Parathyroid adenoma (tissue), 2 donors: ENCODE results near the gene ANKRD23.

ENCODE experiments used
- H2AFZ ChIP-seq: fragments of 300-600 bp; sonication (generic); one replicate; pipeline ENCODE4 v1.7.0; 2017; ENCODE audit warnings: antibody characterized with exemption, mild to moderate bottlenecking
- H3K27ac ChIP-seq: fragments of 300-600 bp; sonication (generic); one replicate; pipeline ENCODE4 v1.7.0; 2017
- H3K27me3 ChIP-seq: fragments of 300-600 bp; sonication (generic); one replicate; pipeline ENCODE4 v1.7.0; 2017; ENCODE audit warnings: low read length; ENCODE audit not compliant: control insufficient read depth, insufficient read depth
- H3K36me3 ChIP-seq: fragments of 300-600 bp; sonication (generic); one replicate; pipeline ENCODE4 v1.7.0; 2017; ENCODE audit warnings: low read length; ENCODE audit not compliant: control insufficient read depth, insufficient read depth
- H3K4me1 ChIP-seq: fragments of 300-600 bp; sonication (generic); one replicate; pipeline ENCODE4 v1.7.0; 2017; ENCODE audit warnings: control low read depth
- H3K4me2 ChIP-seq: fragments of 300-600 bp; sonication (generic); one replicate; pipeline ENCODE4 v1.7.0; 2017; ENCODE audit warnings: low read length
- H3K4me3 ChIP-seq: fragments of 300-600 bp; sonication (generic); one replicate; pipeline ENCODE4 v1.7.0; 2017; ENCODE audit warnings: low read depth, low read length
- H3K79me2 ChIP-seq: fragments of 300-600 bp; sonication (generic); one replicate; pipeline ENCODE4 v1.7.0; 2017; ENCODE audit warnings: control low read depth
- H3K9ac ChIP-seq: fragments of 300-600 bp; sonication (generic); one replicate; pipeline ENCODE4 v1.7.0; 2017; ENCODE audit warnings: mild to moderate bottlenecking
- H3K9me3 ChIP-seq: fragments of 300-600 bp; sonication (generic); one replicate; pipeline ENCODE4 v1.7.0; 2017; ENCODE audit warnings: low read length; ENCODE audit not compliant: control insufficient read depth
- TF ChIP-seq, protein P1 (sequence below): fragments of 300-600 bp; sonication (generic); IDR thresholded peaks from one replicate; pipeline ENCODE4 v1.7.0; 2017; ENCODE audit warnings: antibody characterized with exemption, mild to moderate bottlenecking
- donor health status: primary hyperparathyroidism.

ANKRD23 gene

DNA sequence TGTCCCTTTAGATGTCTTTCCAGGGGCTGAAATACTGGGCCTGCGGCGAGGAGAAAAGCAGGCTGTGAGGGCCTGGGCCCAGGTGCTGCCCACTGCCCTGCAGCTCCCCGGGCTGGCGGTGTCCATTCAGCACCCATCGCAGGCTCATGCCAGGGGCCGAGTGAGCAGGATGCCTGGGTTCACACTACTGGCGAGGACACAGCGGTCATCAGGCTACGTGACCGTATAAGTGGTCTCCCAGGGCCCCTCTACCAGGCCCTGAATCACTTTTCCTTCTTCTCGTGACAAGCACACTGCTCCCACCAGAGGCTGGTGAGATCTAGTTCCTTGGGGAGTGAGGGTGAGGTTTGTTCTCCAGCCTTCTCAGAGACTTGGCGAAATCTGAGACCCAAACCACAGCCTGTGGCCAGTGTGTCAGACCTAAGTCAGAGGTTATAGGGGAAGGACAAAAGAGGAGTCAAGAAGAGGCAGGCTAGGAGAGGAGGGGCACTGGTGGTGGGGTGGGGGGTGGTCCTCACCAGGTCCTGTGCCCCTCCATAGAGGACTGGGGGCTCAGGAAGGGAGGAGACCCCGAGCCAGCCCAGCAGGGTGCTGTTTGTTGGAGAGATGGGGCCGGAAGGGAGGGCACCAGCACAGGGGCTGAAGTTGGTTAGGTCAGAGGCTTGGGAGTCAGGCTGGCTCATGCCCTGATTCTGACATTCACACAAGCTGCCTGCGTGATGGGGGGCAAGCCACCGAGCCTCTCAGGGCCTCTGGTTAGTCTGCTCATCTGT, 32.6 kb upstream of the ANKRD23 start:
- Histone ChIP-seq H3K4me1 (peaks cover 9% of the 10 kb centered on the region), H3K9me3 (no peaks in the 10 kb centered on the region), H3K27ac (no peak overlapping the region), H3K9ac (no peak overlapping the region), H3K36me3 (no peaks in the 10 kb centered on the region), H3K4me3 (no peak overlapping the region), H2AFZ (no peak overlapping the region), H3K79me2 (no peaks in the 10 kb centered on the region), H3K4me2 (no peak overlapping the region), H3K27me3 (no peaks in the 10 kb centered on the region)
- TF ChIP-seq, protein P1, sequence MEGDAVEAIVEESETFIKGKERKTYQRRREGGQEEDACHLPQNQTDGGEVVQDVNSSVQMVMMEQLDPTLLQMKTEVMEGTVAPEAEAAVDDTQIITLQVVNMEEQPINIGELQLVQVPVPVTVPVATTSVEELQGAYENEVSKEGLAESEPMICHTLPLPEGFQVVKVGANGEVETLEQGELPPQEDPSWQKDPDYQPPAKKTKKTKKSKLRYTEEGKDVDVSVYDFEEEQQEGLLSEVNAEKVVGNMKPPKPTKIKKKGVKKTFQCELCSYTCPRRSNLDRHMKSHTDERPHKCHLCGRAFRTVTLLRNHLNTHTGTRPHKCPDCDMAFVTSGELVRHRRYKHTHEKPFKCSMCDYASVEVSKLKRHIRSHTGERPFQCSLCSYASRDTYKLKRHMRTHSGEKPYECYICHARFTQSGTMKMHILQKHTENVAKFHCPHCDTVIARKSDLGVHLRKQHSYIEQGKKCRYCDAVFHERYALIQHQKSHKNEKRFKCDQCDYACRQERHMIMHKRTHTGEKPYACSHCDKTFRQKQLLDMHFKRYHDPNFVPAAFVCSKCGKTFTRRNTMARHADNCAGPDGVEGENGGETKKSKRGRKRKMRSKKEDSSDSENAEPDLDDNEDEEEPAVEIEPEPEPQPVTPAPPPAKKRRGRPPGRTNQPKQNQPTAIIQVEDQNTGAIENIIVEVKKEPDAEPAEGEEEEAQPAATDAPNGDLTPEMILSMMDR, result no peak

DNA sequence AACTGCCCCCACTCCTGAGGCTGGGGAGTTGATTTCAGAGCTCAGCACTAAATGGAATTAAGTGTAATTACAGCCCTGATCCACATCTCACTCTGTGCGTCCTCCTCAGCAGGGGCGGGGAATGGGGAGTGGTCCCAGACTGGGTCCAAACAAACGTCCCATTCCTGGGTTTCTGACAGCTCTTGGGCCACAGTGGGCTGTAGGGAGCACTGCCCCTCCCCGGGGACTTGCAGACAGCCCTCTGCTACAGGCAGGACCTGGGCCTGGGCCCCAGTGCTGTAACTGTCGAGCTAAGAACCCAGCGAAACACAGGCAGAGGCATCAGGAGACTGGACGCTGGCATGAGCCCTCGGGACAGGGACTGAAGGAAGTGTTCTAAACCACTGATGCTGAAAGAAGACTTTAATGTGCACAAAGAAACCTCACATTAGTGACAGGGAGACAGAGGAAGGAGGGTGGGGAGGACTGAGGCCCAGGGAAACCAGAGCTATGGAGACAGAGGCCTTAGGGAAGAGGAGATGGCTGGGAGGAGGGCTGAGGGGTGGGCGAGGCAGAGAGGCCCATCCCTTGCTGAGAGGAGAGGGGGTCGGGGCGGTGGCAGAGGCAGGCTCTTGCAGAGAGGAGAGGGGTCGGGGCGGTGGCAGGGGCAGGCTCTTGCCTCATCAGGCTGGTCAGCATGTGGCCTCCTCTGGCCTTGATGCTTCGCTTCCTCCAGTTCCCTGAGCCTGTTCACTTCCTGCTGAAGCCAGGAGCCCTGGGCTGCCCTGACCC, 31.9 kb upstream of the ANKRD23 start:
- H3K4me2 ChIP-seq, result no peak overlapping the region
- TF ChIP-seq, protein P1, result no peak
- no peak overlapping the region for H3K9ac ChIP-seq
- H3K79me2 ChIP-seq, result no peaks in the 10 kb centered on the region
- H3K27ac ChIP-seq, result no peak overlapping the region
- peaks cover 12% of the 10 kb centered on the region for H3K4me1 ChIP-seq
- H3K9me3 ChIP-seq, result no peaks in the 10 kb centered on the region
- no peak overlapping the region for H3K4me3 ChIP-seq
- no peaks in the 10 kb centered on the region for H3K27me3 ChIP-seq
- H2AFZ ChIP-seq, result no peak overlapping the region
- no peaks in the 10 kb centered on the region for H3K36me3 ChIP-seq

DNA sequence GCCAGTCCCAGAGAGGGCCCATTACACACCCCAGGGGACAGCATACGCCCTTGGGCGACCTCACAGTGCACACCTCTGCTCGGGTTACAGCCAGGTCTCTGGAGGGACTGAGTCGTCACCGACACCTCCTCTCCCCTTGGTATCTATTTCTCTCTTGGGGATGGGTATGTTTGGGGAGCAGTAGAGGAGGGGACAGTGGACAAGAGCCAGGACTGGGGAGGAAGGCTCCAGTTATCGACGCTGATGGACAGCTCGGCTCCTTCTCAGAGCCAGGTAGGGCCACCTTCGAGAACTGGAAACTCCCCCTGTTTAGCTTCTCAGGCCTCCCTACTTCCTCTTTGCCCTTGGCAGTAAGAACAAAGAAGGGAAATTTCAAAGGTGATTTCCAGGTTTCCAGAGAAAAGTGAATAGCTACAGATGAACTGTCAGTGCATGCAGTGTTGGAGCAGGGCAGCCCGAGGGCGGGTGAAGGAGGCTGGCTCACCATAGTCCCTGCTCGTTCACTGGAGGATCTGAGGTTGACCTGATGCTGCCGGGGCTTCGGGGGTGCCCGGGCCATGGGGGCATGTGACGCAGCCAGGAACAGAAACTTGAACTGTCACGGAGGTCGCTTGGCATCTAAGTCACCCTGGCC, 30.5 kb upstream of the ANKRD23 start:
- Histone ChIP-seq H2AFZ (peak overlapping the region; percentile 72), H3K4me2 (no peak overlapping the region), H3K36me3 (no peaks in the 10 kb centered on the region), H3K79me2 (no peaks in the 10 kb centered on the region), H3K27ac (peak overlapping the region; percentile 43), H3K4me3 (no peak overlapping the region), H3K27me3 (no peaks in the 10 kb centered on the region), H3K9ac (no peak overlapping the region), H3K9me3 (no peaks in the 10 kb centered on the region), H3K4me1 (peaks cover 15% of the 10 kb centered on the region)
- TF ChIP-seq, protein P1, result no peak

DNA sequence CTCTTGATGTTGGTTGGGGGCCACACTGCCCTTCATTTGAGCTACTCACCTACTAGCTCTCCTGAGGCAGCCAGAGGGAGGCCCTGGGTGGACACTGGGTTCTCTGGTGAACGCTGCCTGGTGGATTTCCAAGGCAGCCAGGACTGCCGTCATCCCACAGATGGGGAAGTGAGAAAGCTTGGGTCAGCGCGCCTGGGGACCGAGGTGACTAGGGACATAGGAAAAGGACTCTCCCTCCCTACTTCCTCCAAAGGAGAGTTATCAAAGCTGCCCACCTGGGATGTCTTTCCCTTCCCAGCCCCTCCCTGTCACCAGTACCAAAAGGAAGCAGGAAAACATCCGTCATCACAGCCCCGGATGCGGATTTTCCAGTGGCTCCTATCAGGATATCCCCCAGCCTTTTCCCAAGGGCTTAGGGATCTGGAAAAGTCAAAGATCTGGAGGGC, 29.9 kb upstream of the ANKRD23 start:
- Histone ChIP-seq H3K27ac (peak overlapping the region; percentile 43), H3K4me1 (peaks cover 15% of the 10 kb centered on the region), H2AFZ (no peak overlapping the region), H3K27me3 (no peaks in the 10 kb centered on the region), H3K36me3 (no peaks in the 10 kb centered on the region), H3K9me3 (no peaks in the 10 kb centered on the region), H3K4me3 (no peak overlapping the region), H3K9ac (no peak overlapping the region), H3K79me2 (no peaks in the 10 kb centered on the region), H3K4me2 (no peak overlapping the region)
- TF ChIP-seq, protein P1, result no peak
